Endometrial microvascular endothelial cells (primary cell): ENCODE data around the gene CCNT2. TPM values are rescaled to one million over a fixed set of nuclear protein-coding genes. Genes with fewer than 3 reads are reported as not detected.

ENCODE experiments used
- total RNA-seq: library from RNA; depleted of rRNA; stranded (reverse); fragments of >200 nt; gene quantifications from one replicate; pipeline ENCODE4 v1.2.3, GENCODE V29; 2015; ENCODE audit errors: inconsistent ontology term

Gene CCNT2
- total RNA-seq, 1 donor from 2014 or later, result 13.7 TPM

Other genes starting within 250 kb of the CCNT2 start
- 6.5 TPM for gene TMEM163, start 199.8 kb upstream of the CCNT2 start, total RNA-seq
- gene ACMSD, start 80.2 kb upstream of the CCNT2 start, total RNA-seq, result not detected
- gene MAP3K19, start 128.6 kb downstream of the CCNT2 start, total RNA-seq, result not detected
- 36.6 TPM for gene RAB3GAP1, start 133.5 kb downstream of the CCNT2 start, total RNA-seq